Smooth muscle cell (in vitro differentiated cells): ENCODE data around the gene IL10RB. TPM values are rescaled to one million over a fixed set of nuclear protein-coding genes. Genes with fewer than 3 reads are reported as not detected.
"Not testable (repeated sequence)": the region's sequence is repeated elsewhere in the genome, so short reads cannot be mapped to it uniquely, and the experiment has no call there.

Experiments used
- DNase-seq: peaks from one replicate; lab custom pipeline; 2025; ENCODE audit not compliant: unreplicated experiment; lab: John Stamatoyannopoulos, UW
- H2AFZ ChIP-seq: fragments of 200-600 bp; sonication (generic); 2 replicates; pipeline ENCODE4 v1.6.0; 2016; ENCODE audit warnings: antibody characterized with exemption, low read depth, mild to moderate bottlenecking
- H3F3A ChIP-seq: fragments of 200-600 bp; sonication (generic); 2 replicates; pipeline ENCODE4 v1.6.0; 2017; ENCODE audit warnings: antibody characterized with exemption, low read depth
- H3K27ac ChIP-seq: fragments of 200-600 bp; sonication (generic); 2 replicates; pipeline ENCODE4 v1.5.1; 2016; ENCODE audit warnings: low read depth, mild to moderate bottlenecking
- H3K27me3 ChIP-seq: fragments of 200-600 bp; sonication (generic); 2 replicates; pipeline ENCODE4 v1.6.1; 2016; ENCODE audit warnings: low read depth, mild to moderate bottlenecking
- H3K36me3 ChIP-seq: fragments of 200-600 bp; sonication (generic); 2 replicates; pipeline ENCODE4 v1.5.1; 2016; ENCODE audit warnings: low read depth
- H3K4me1 ChIP-seq: fragments of 200-600 bp; sonication (generic); 2 replicates; pipeline ENCODE4 v1.5.1; 2016; ENCODE audit warnings: low read depth
- H3K4me2 ChIP-seq: fragments of 200-600 bp; sonication (generic); 2 replicates; pipeline ENCODE4 v1.6.0; 2016; ENCODE audit warnings: mild to moderate bottlenecking
- H3K4me3 ChIP-seq: fragments of 200-600 bp; sonication (generic); 2 replicates; pipeline ENCODE4 v1.5.1; 2016; ENCODE audit warnings: mild to moderate bottlenecking
- H3K79me2 ChIP-seq: fragments of 200-600 bp; sonication (generic); 2 replicates; pipeline ENCODE4 v1.6.0; 2016; ENCODE audit warnings: low read depth, mild to moderate bottlenecking
- H3K9ac ChIP-seq: fragments of 200-600 bp; sonication (generic); 2 replicates; pipeline ENCODE4 v1.6.0; 2016; ENCODE audit warnings: low read depth
- H3K9me3 ChIP-seq: fragments of 200-600 bp; sonication (generic); replicated peaks from 2 replicates; pipeline ENCODE4 v1.5.1; 2016; ENCODE audit warnings: low read depth
- H4K20me1 ChIP-seq: fragments of 200-600 bp; sonication (generic); 2 replicates; pipeline ENCODE4 v1.6.0; 2016; ENCODE audit warnings: low read depth
- CTCF ChIP-seq: fragments of 200-600 bp; sonication (generic); IDR thresholded peaks from 2 replicates; pipeline ENCODE4 v1.5.1; 2017; ENCODE audit warnings: borderline replicate concordance, mild to moderate bottlenecking, antibody characterized with exemption; ENCODE audit not compliant: insufficient read depth, poor library complexity, severe bottlenecking
- WGBS: methylation state at CpG from one replicate; pipeline ENCODE4 v1.1.7; 2016; ENCODE audit warnings: low lambda C conversion rate; 5-methylcytosine and 5-hydroxymethylcytosine counted together
- polyA plus RNA-seq: library from polyadenylated mRNA; unstranded; fragments of >200 nt; fragmentation: Nextera tagmentation; extraction: Ambion mirVana; gene quantifications from 2 replicates; pipeline ENCODE4 v1.2.1, GENCODE V29; 2016
- total RNA-seq: library from RNA; depleted of rRNA; stranded (reverse); fragments of >200 nt; gene quantifications from 2 replicates; pipeline ENCODE4 v1.2.3, GENCODE V29; 2014

IL10RB gene
- total and polyA plus RNA-seq, 2 experiments from 2014 or later: 34.4 to 40.2 TPM

GRCh38 chr21:33317786-33318486 is 51.8 kb downstream of the IL10RB start:
- H3K27ac ChIP-seq: no peak overlapping the region
- H3K4me1 ChIP-seq: no peaks in the 10 kb centered on the region
- no peak for TF ChIP-seq CTCF

DNA sequence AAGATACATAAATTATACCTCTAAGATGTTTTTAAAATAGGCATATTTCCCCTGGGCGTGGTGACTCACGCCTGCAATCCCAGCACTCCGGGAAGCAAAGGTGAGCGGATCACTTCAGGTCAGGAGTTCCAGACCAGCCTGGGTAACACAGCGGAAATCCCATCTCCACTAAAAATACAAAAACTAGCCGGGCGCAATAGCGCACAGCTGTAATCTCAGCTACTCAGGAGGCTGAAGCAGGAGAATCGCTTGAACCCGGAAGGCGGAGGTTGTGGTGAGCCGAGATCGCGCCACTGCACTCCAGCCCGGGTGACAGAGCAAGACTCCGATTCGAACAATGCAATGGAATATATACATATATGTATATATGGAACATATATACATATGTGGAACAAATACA is 54.8 kb downstream of the IL10RB start:
- not testable (repeated sequence) for H4K20me1 ChIP-seq, H3K4me3 ChIP-seq, H3K79me2 ChIP-seq, H3K9me3 ChIP-seq, H3K9ac ChIP-seq, H2AFZ ChIP-seq, H3K4me1 ChIP-seq, H3K27me3 ChIP-seq, H3K27ac ChIP-seq, H3K4me2 ChIP-seq, DNase-seq, H3K36me3 ChIP-seq, H3F3A ChIP-seq
- WGBS: 89% methylated on average over 17 of the region's 17 CpGs

More at GRCh38 chr21:33317786-33318486, 51.8 kb downstream of the IL10RB start:
- Histone ChIP-seq H3K9me3 (no peaks in the 10 kb centered on the region), H3K27me3 (no peaks in the 10 kb centered on the region), H3K79me2 (no peaks in the 10 kb centered on the region), H4K20me1 (no peaks in the 10 kb centered on the region), H3K36me3 (no peaks in the 10 kb centered on the region), H3F3A (no peaks in the 10 kb centered on the region), H3K4me2 (no peak overlapping the region), H2AFZ (no peak overlapping the region), H3K4me3 (no peak overlapping the region), H3K9ac (no peak overlapping the region)
- WGBS: 89% methylated on average over 14 of the region's 14 CpGs
- DNase-seq: no peak

DNA sequence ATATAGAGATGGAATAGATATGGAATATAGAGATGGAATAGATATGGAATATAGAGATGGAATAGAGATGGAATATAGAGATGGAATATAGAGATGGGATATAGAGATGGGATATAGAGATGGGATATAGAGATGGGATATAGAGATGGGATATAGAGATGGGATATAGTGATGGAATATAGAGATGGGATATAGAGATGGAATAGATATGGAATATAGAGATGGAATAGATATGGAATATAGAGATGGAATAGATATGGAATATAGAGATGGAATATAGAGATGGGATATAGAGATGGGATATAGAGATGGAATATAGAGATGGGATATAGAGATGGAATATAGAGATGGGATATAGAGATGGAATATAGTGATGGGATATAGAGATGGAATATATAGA is 57.4 kb downstream of the IL10RB start:
- Histone ChIP-seq H3K4me2 (peak overlapping the region; percentile 96), H3K79me2 (peaks cover 32% of the 10 kb centered on the region), H3K4me3 (peak overlapping the region; percentile 82), H4K20me1 (peaks cover 16% of the 10 kb centered on the region)
- H3K36me3 ChIP-seq, H2AFZ ChIP-seq, H3K4me1 ChIP-seq, H3F3A ChIP-seq, H3K9ac ChIP-seq, DNase-seq, H3K27me3 ChIP-seq, H3K9me3 ChIP-seq, H3K27ac ChIP-seq: not testable (repeated sequence)

- H3F3A ChIP-seq: no peaks in the 10 kb centered on the region
- H3K27ac ChIP-seq: peak within 1 kb of the TSS; percentile 94
- H2AFZ ChIP-seq: peak within 1 kb of the TSS; percentile 92
- H3K27me3 ChIP-seq: no peaks in the 10 kb centered on the region
- no peaks in the 10 kb centered on the region for H3K36me3 ChIP-seq
- H3K79me2 ChIP-seq: peaks cover 42% of the 10 kb centered on the region
- no peak for TF ChIP-seq CTCF
- under 1% methylated on average over 75 of the region's 86 CpGs for WGBS
- no peaks in the 10 kb centered on the region for H3K9me3 ChIP-seq
- peak within 1 kb of the TSS; percentile 96 for H3K4me2 ChIP-seq
- peaks cover 23% of the 10 kb centered on the region for H4K20me1 ChIP-seq
- peak within 1 kb of the TSS; percentile 82 for H3K4me3 ChIP-seq
- DNase-seq: peak; percentile 98
- peak within 1 kb of the TSS; percentile 94 for H3K9ac ChIP-seq
- H3K4me1 ChIP-seq: no peaks in the 10 kb centered on the region
These were observed 58.4 kb downstream of the IL10RB start, which contains the start of gene IFNAR1 for GRCh38 chr21:33324291-33325221. TSS of gene IFNAR1 (plus strand) at chr21:33324970. CDS start at chr21:33325056, 86 bp downstream.
